OCI-LY3 (cell line): ENCODE measurements around the gene LMBR1.
A peak's percentile ranks its signal among the peaks of the same experiment; 100 is the strongest.

Experiments
- EZH2phosphoT487 ChIP-seq: fragments of 200-600 bp; shearing (Covaris generic); IDR thresholded peaks from 2 replicates; pipeline ENCODE4 v1.6.1; 2018; ENCODE audit warnings: antibody characterized with exemption, mixed run types, low read depth
- TF ChIP-seq, protein P1 (sequence below): fragments of 200-600, 300-600 bp; sonication (generic); IDR thresholded peaks from 2 replicates; pipeline ENCODE4 v1.5.1; 2014; ENCODE audit warnings: antibody characterized with exemption, low read length, low read depth

DNA sequence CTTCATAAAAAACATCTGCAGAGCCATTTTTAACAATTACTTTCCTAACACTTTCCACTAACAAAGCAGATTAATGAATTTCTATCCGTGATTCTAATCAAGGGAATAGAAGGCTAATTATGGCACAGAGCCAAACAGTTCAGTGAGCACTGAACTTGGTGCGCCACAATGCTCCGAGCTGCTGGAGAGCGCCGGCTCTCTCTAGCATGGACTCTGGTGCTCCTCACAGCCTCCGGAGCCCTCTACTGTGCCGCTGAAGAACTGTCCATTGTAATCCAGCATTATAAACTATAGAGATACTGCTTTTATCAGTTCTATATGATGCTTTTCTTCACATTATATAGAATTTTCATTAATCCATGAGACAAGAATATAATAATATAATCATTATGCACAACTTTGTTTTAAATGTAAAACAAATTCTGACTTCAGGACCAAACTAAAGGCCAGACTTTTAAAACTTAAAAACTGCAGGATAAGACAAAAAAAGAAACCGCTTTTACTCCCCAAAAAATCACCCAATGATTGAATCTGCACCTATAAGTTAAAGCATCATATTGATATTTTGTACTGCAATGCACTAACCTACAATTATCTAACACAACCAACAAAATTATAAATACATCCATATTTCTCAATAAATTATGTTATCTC lies 128.8 kb downstream of the LMBR1 start:
- TF ChIP-seq, protein P1, sequence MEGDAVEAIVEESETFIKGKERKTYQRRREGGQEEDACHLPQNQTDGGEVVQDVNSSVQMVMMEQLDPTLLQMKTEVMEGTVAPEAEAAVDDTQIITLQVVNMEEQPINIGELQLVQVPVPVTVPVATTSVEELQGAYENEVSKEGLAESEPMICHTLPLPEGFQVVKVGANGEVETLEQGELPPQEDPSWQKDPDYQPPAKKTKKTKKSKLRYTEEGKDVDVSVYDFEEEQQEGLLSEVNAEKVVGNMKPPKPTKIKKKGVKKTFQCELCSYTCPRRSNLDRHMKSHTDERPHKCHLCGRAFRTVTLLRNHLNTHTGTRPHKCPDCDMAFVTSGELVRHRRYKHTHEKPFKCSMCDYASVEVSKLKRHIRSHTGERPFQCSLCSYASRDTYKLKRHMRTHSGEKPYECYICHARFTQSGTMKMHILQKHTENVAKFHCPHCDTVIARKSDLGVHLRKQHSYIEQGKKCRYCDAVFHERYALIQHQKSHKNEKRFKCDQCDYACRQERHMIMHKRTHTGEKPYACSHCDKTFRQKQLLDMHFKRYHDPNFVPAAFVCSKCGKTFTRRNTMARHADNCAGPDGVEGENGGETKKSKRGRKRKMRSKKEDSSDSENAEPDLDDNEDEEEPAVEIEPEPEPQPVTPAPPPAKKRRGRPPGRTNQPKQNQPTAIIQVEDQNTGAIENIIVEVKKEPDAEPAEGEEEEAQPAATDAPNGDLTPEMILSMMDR = peak; percentile 34
- no peak for TF ChIP-seq EZH2phosphoT487
